Measurements from ENCODE around the gene KIAA1328. TPM values are rescaled to one million over a fixed set of nuclear protein-coding genes. Genes with fewer than 3 reads are reported as not detected.

Gene KIAA1328
- total and polyA plus RNA-seq, 2 donors (not counting 3 experiments of a cell fraction or from before 2014, with no cell fraction given), result 2.7 to 6.5 TPM

DNA sequence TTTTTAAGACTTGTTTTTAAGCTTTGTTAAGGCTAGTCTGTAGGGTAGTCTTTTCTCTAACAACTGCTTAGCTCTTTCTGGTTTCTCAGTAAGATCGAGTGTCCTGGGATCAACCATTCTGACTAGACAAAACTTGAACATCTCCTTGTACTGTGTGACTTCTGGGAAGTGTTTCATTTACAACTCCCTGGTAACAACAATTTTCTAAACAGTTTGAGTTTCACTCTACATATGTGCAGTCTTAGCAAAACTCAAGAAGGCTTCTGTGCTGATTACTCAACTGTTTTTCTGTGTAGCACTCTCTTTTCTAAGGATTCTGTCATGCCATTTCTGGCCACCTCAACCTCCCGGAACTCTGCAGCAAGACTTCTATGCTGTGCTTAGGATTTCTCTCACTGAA, 204.5 kb downstream of the KIAA1328 start:
- intact Hi-C loops (cut with micrococcal nuclease), result no loop called here
- Histone ChIP-seq H4K20me1 (replicated peaks; ENCODE audit: control insufficient read depth, extremely low read depth, insufficient read depth, low read length) (no peaks in the 10 kb centered on the region), H3K4me1 (ENCODE audit: control insufficient read depth, extremely low read depth, insufficient read depth, low read length) (no peaks in the 10 kb centered on the region), H2AFZ (ENCODE audit: low read depth, low read length) (no peak overlapping the region), H3K36me3 (ENCODE audit: control insufficient read depth in 2 of 2, extremely low read depth in 1 of 2, insufficient read depth in 2 of 2, low read length in 2 of 2) (no peaks in the 10 kb centered on the region), H3K9me3 (replicated peaks; ENCODE audit: control insufficient read depth, insufficient read depth, low read length) (no peaks in the 10 kb centered on the region), H3K9ac (replicated peaks; ENCODE audit: extremely low read depth, insufficient read depth, low read length) (no peak overlapping the region), H3K79me2 (ENCODE audit: control insufficient read depth, insufficient read depth, low read length) (no peaks in the 10 kb centered on the region), H3K27ac (ENCODE audit: insufficient read depth, low read depth, low read length) (no peak overlapping the region), H3K9me1 (replicated peaks; ENCODE audit: control insufficient read depth, extremely low read depth, insufficient read depth, low read length) (no peaks in the 10 kb centered on the region), H3K4me2 (ENCODE audit: insufficient read depth, low read length) (no peak overlapping the region), H3K27me3 (ENCODE audit: control insufficient read depth in 2 of 2, insufficient read depth in 2 of 2, low read length in 2 of 2) (no peaks in the 10 kb centered on the region), H3K4me3 (replicated peaks in 1 of 3; ENCODE audit: insufficient read depth in 1 of 3, low read depth in 1 of 3, low read length in 3 of 3) (no peak overlapping the region)
- TF ChIP-seq, protein P1, sequence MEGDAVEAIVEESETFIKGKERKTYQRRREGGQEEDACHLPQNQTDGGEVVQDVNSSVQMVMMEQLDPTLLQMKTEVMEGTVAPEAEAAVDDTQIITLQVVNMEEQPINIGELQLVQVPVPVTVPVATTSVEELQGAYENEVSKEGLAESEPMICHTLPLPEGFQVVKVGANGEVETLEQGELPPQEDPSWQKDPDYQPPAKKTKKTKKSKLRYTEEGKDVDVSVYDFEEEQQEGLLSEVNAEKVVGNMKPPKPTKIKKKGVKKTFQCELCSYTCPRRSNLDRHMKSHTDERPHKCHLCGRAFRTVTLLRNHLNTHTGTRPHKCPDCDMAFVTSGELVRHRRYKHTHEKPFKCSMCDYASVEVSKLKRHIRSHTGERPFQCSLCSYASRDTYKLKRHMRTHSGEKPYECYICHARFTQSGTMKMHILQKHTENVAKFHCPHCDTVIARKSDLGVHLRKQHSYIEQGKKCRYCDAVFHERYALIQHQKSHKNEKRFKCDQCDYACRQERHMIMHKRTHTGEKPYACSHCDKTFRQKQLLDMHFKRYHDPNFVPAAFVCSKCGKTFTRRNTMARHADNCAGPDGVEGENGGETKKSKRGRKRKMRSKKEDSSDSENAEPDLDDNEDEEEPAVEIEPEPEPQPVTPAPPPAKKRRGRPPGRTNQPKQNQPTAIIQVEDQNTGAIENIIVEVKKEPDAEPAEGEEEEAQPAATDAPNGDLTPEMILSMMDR (IDR thresholded peaks at IDR 0.05; ENCODE audit: extremely low read depth in 1 of 2, insufficient read depth in 1 of 2, low read depth in 1 of 2, low read length in 2 of 2), result no peak
- no peak for TF ChIP-seq JUN (IDR thresholded peaks at IDR 0.05; ENCODE audit: borderline replicate concordance, insufficient read depth, insufficient read length, low read depth)
- TF ChIP-seq FOS (IDR thresholded peaks at IDR 0.05; ENCODE audit: borderline replicate concordance, insufficient read depth, low read length), result no peak
- no peak for TF ChIP-seq GATA2 (IDR thresholded peaks at IDR 0.05; ENCODE audit: insufficient read depth, insufficient read length, low read depth, low read length)
- TF ChIP-seq POLR2A (IDR thresholded peaks at IDR 0.05; ENCODE audit: low read depth, low read length), result no peak
- no peak for TF ChIP-seq EZH2 (IDR thresholded peaks at IDR 0.05; ENCODE audit: borderline replicate concordance, low read depth, low read length, severe bottlenecking)
- TF ChIP-seq POLR2AphosphoS5 (IDR thresholded peaks at IDR 0.05; ENCODE audit: insufficient read depth, low read depth, low read length), result no peak
- TF ChIP-seq, protein P2, sequence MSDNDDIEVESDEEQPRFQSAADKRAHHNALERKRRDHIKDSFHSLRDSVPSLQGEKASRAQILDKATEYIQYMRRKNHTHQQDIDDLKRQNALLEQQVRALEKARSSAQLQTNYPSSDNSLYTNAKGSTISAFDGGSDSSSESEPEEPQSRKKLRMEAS (IDR thresholded peaks at IDR 0.05; ENCODE audit: insufficient read depth, insufficient read length), result no peak
- TF ChIP-seq MYC (IDR thresholded peaks at IDR 0.05; ENCODE audit: low read depth, low read length), result no peak
- DNase-seq (ENCODE audit: low read depth, low spot score) (no peak), FAIRE-seq (no peak)
- BruUV-seq (replicated peaks), result no TSS peak
- CTCF ChIA-PET, result interaction anchor here (0.7 kb wide), 1 partner anchor 13 kb away, joined by 4 read pairs; no protein-coding TSS in a partner anchor
- dilution Hi-C loops (cut with MboI; ENCODE audit: extremely low pct_ligation_motif_present, low sequenced_read_pairs), result no loop called here
- POLR2A ChIA-PET, result no interaction called here
